Lung microvascular endothelial cell (primary cell): ENCODE measurements around the gene MYH11. TPM values are rescaled to one million over a fixed set of nuclear protein-coding genes. Genes with fewer than 3 reads are reported as not detected.
A peak's percentile ranks its signal among the peaks of the same experiment; 100 is the strongest.
"Not testable (repeated sequence)": the region's sequence is repeated elsewhere in the genome, so short reads cannot be mapped to it uniquely, and the experiment has no call there.

Experiments used
- DNase-seq, 2 donors: peaks; one replicate each; pipeline versions ENCODE4 v3.0.0 to v3.0.0-alpha.2; 2010; ENCODE audit warnings: low read depth in 2 of 2
- total RNA-seq: library from RNA; depleted of rRNA; stranded (reverse); fragments of >200 nt; gene quantifications from 2 replicates; pipeline ENCODE4 v1.2.1, GENCODE V29; 2014

Gene MYH11
- total RNA-seq, 1 donor from 2014 or later = not detected

- DNase-seq = no peak
Measured at GRCh38 chr16:15810949-15811348, 45.9 kb downstream of the MYH11 start.

GRCh38 chr16:15810411-15810810 lies 46.4 kb downstream of the MYH11 start:
- no peak for DNase-seq

DNA sequence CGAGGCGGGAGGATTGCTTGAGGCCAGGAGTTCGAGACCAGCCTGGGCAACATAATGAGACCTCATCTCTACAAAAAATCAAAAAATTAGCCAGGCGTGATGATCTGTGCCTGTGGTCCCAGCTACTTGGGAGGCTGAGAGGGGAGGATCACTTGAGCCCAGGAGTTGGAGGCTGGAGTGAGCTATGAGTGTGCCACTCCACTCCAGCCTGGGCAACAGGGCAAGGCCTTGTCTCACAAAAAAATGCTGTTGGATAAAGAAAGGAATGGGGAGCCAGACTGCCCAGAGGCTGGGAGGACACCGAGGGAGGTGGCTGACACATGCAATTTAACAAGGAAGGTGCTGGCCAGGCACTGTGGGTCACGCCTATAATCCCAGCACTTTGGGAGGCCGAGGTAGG lies 47.5 kb downstream of the MYH11 start:
- not testable (repeated sequence) for DNase-seq

- no peak for DNase-seq
Measured at GRCh38 chr16:15808071-15808470, 48.8 kb downstream of the MYH11 start.

DNA sequence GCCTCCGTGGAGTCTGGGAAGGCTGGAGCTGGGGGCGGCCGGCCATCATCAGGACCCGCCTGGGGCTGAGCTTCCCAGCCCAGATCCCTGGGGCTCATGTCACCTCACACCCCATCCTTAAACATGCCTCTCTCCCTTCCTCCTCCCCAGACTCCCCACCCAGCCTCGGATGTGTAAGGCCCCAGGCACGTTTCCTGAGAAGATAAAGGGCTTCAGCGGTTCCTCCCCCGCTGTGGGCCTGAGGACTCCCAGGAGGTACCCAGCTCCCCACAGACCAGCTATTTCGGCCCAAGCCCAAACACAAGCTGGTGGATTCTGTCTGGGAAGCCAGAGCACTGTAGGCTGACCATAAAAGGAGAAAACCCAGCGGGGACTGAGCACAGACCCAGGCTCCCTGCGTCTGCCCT lies 49.2 kb downstream of the MYH11 start:
- DNase-seq = no peak

DNA sequence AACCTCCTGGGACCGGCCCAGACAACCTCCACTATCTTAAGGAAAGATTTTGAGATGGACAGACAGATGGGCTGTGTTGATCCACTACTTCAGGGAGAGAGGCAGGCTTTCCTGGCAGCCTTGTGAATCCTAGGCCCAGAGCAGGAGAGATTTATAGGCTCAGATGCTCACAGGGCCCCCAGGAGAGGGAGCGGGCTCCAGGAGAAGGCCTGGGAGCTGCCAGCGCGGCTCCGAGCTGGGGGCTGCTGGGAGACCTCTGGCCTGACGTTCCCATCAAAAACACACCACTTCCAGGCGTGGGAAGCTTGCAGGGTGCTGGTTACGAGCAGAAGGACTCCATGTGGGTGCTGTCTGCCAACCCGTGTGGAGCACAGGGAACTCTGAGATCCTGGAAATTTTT lies 53.2 kb downstream of the MYH11 start:
- DNase-seq = no peak

DNA sequence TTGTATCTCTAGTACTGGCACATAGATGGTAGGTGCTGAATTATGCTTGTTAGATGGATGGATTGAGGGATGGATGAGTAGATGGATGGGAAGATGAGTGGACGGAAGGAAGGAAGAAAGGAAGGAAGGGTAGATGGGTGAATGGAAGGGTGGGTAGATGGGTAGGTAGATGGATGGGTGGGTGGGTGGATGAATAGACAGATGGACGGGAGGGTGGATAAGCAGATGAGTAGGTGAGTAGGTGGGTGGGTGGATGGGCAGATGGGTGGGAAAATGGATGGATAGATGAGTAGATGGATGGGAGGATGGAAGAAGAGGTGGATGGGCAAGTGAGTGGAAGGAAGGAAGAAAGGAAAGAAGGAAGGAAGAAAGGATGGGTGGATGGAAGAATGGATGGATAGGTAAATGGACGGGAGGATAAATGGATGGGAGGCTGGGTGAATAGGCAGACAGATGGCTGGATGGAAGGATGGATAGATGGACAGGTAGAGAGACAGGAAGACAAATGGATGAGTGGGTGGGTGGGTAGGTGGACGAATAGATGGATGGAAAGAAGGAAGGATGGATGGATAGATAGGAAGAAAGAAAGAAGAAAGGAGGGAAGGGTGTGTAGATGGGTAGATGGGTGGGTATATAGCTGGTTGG lies 56.9 kb downstream of the MYH11 start:
- DNase-seq = no peak

GRCh38 chr16:15798671-15799070 lies 58.2 kb downstream of the MYH11 start:
- DNase-seq = no peak

GRCh38 chr16:15796885-15797284 lies 59.9 kb downstream of the MYH11 start:
- DNase-seq = no peak

DNA sequence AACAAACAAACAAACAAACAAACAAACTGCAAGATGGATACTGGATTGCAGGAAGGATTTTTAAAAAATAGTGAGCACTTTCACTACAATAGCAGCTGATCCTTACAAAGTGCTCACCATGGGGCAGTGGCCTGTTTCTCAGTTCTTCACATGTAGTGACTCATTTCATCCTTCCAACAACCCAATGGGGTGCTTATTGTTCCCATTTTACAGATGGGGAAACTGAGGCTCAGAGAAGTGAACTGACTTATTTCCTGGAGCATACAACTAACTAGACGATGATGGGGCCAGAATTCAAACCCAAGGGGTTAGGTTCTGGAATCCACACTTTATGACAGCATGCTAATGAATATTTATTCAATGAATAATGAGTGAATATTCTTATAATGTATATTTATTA lies 61.2 kb downstream of the MYH11 start:
- DNase-seq = no peak

DNA sequence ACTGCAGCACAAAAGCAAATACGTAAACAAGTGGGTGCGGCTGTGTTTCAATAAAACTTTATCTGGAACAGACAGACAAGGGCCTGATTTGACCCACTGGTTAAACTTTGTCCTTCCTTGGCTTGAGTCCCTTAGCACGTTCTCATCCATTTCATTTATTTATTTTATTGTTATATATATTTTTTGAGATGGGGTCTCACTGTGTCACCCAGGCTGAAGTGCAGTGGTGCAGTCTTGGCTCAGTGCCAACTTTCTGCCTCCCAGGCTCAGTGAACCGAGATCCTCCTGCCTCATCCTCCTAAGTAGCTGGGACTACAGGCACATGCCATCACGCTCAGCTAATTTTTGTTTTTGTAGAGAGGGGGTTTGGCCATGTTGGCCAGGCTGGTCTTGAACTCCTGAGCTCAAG lies 64.3 kb downstream of the MYH11 start:
- DNase-seq = no peak

DNA sequence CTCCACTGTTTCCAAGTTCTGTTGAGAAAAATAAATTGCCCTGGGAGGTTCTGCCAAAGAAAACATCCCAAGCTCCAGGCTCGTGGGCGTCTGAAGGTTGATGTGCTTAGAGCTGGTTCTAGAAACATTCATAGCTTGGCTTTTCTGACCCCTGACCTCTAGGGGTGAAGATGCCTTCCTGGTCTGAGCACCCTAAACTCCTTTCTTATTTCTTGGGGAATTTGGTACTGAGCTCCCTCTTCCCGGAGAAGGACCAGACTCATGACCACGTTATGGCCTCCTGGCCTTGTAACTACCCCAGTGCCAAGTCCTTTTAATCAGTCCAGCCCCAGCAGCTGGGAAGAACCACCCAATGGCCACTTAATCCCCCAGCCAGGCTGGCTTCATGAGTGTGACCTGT lies 66.4 kb downstream of the MYH11 start:
- DNase-seq = no peak

GRCh38 chr16:15789816-15790215 lies 67.0 kb downstream of the MYH11 start:
- not testable (repeated sequence) for DNase-seq

DNA sequence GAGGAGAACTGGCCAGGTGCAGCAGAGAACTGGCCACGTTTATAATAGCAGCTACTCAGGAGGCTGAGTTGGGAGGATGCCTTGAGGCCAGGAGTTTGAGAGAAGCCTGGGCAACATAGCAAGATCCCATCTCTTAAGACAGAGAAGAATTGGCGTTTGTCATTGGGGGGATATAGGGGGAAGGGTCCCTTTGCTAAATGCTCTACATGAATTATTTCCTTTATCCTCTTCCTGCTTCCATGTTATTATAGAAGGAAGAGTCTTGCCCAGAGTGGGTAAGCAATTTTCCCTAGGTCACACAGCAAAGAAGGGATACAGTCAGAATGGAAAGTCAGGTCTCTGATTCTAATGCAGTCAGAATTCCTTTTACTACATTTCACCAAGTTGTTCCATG lies 68.0 kb downstream of the MYH11 start:
- no peak for DNase-seq

DNA sequence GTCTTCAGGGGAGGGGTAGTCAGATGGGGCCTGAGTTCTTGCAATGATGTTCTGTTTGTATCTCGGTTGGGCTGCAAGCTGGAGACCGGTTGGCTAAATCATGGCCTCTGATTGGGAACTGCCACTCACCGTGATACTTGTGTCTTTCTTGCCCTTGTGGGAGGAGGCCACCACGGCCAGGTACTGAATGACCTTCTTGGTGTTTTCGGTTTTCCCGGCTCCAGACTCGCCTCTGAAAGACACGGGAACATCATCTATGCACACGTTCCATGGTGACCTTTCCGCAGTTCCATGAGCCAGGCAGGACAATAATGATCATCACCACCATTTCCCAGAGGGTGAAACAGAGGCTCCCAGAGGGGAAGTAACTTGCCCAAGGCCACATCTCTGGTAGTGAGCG lies 70.3 kb downstream of the MYH11 start:
- no peak for DNase-seq

GRCh38 chr16:15785386-15786059 lies 71.3 kb downstream of the MYH11 start:
- DNase-seq = no peak

- DNase-seq = no peak
Measured at GRCh38 chr16:15783985-15784384, 72.8 kb downstream of the MYH11 start.

DNA sequence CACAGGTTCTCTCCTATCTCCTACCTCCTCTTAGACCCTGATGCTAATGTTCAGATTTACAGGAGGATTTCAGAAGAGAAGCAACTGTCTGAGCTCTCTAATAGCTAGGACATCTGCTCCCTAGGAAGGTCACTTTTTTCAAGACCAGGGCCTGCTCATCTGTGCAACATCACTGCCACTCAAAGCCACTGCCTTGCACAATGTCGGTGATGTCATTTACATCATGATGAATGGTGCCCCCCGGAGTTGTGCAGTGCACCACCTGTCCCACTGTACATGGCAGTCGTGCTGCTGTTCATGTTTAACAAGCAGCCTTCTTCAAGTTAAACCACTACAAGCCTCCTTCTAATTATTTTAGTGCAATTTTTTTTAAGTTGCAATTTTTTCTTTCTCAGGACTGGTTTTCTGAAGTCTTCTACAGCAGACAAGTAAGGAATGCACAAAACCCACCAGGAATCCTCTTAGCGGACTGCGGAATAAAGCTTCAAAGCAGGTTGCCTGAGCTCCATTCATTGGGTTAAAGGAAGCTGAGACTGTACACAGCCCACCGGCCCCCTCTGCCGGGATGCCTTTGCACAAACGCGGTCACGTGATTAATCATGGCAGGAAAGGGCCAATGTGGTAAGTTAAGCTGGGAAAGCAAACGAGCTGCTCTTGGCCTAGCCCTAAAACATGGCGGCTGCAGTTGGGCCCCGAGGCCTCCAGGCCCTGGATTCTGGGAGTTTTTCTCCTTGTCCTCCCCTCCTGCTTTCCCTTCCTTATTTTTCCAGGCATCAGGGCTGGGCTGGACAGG lies 74.1 kb downstream of the MYH11 start:
- peak in 1 of 2 donors; percentile 41 for DNase-seq

DNA sequence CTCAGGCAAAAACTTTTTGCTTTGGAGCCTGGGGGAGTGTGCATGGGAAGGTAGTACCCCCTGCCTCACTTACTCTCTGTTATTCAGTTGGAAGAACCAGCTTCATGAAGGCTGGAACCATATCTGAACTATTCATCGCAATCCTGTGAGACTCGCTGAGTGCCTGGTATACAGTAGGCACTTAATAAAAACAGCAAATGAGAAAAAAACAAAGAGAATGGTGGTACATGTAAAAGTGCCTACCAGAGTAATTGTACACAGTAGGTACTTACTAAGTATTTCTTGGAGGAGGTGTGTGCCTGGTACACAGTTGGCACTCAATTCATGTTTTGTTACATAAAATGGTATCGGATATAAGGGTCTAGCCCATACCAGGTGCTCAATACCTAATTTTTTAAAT lies 75.2 kb downstream of the MYH11 start:
- no peak for DNase-seq

DNA sequence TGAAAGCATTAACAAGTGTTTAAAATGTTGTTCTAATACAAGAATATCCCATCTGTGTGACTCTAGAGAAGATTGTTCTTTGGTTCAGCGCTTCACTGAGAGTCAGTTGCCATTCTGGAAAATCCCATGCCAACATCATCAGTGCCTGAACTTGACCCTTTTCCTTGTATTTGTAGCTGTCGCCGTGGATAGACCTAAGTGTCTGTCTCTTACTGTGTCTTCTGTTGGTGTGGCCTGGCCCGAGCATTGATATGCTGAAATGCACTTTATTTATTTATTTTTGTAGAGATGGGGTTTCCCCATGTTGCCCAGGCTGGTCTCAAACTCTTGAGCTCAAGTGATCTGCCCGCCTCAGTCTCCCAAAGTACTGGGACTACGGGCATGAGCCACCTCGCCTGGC lies 76.0 kb downstream of the MYH11 start:
- no peak for DNase-seq

- no peak for DNase-seq
Measured at GRCh38 chr16:15779664-15780351, 77.0 kb downstream of the MYH11 start.

GRCh38 chr16:15778999-15779614 lies 77.7 kb downstream of the MYH11 start:
- DNase-seq = no peak
